H1 (cell line): Measurements from ENCODE around the gene FGGY. TPM values are rescaled to one million over a fixed set of nuclear protein-coding genes. Genes with fewer than 3 reads are reported as not detected.

Experiments
- CTCF ChIA-PET: fragments of 300-600 bp; sonication (Branson Sonifier 250); formaldehyde crosslinking; loops from one replicate; lab custom pipeline; 2021; ENCODE audit not compliant: partially characterized antibody; lab: Charles Lee
- POLR2A ChIA-PET: fragments of 300-600 bp; sonication (Branson Sonifier 250); formaldehyde crosslinking; loops from one replicate; lab custom pipeline; 2021; ENCODE audit warnings: inconsistent platforms; ENCODE audit not compliant: partially characterized antibody; lab: Charles Lee
- DNase-seq, 2 experiments: peaks; one replicate each; pipeline versions ENCODE4 v3.0.0 to v3.0.0-alpha.2; 2010 to 2022; ENCODE audit warnings: low spot score in 2 of 2, low read depth in 1 of 2, mixed read lengths in 1 of 2
- FAIRE-seq: peaks from 2 replicates; lab custom pipeline; 2011; peaks lifted over from hg19 to GRCh38; lab: Jason Lieb, UNC
- H2AFZ ChIP-seq: 2 replicates; pipeline ENCODE4 v1.8.1; 2012; ENCODE audit warnings: low read length, inconsistent platforms
- H2AK5ac ChIP-seq: 2 replicates; pipeline ENCODE4 v1.6.1; 2013; ENCODE audit warnings: low read depth, low read length
- H2BK120ac ChIP-seq: replicated peaks from 2 replicates; pipeline ENCODE3; 2013; ENCODE audit warnings: low read depth, low read length, inconsistent platforms
- H2BK12ac ChIP-seq: 2 replicates; pipeline ENCODE4 v1.6.1; 2013; ENCODE audit warnings: low read depth, low read length
- H2BK15ac ChIP-seq: 2 replicates; pipeline ENCODE4 v1.6.1; 2013; ENCODE audit warnings: low read length
- H2BK20ac ChIP-seq: 2 replicates; pipeline ENCODE4 v1.6.1; 2013; ENCODE audit warnings: low read length
- H2BK5ac ChIP-seq: 2 replicates; pipeline ENCODE4 v1.6.1; 2013; ENCODE audit warnings: low read depth, low read length
- H3K14ac ChIP-seq: 2 replicates; pipeline ENCODE4 v1.6.1; 2013; ENCODE audit warnings: inconsistent platforms; ENCODE audit not compliant: insufficient read length
- H3K18ac ChIP-seq: 2 replicates; pipeline ENCODE4 v1.6.1; 2013; ENCODE audit warnings: low read length; ENCODE audit errors: extremely low read depth
- H3K23ac ChIP-seq: 2 replicates; pipeline ENCODE4 v1.6.1; 2013; ENCODE audit warnings: inconsistent platforms; ENCODE audit not compliant: insufficient read length
- H3K23me2 ChIP-seq: 2 replicates; pipeline ENCODE4 v1.6.1; 2013; ENCODE audit warnings: low read depth, low read length
- H3K27ac ChIP-seq: 2 replicates; pipeline ENCODE4 v1.6.1; 2011; ENCODE audit warnings: low read depth, low read length, inconsistent platforms
- H3K27me3 ChIP-seq, 4 experiments: replicated peaks in 1 of 4; 1 replicate in 1 of 4; 2 replicates in 3 of 4; pipeline versions ENCODE4 v1.6.1 to v1.8.1; 2011 to 2013; ENCODE audit warnings: low read length in 3 of 4, mild to moderate bottlenecking in 3 of 4, inconsistent platforms in 2 of 4, mixed read lengths in 2 of 4, moderate library complexity in 1 of 4; ENCODE audit not compliant: control insufficient read depth in 3 of 4, insufficient read depth in 3 of 4; ENCODE audit errors: extremely low read depth in 1 of 4
- H3K36me3 ChIP-seq, 4 experiments: 2 replicates each; pipeline versions ENCODE4 v1.6.1 to v1.8.1; 2011 to 2013; ENCODE audit warnings: mild to moderate bottlenecking in 4 of 4, low read length in 3 of 4, moderate library complexity in 2 of 4, control low read depth in 1 of 4, inconsistent platforms in 1 of 4; ENCODE audit not compliant: insufficient read depth in 4 of 4, control insufficient read depth in 2 of 4
- H3K4ac ChIP-seq: replicated peaks from 2 replicates; pipeline ENCODE3; 2013; ENCODE audit warnings: low read length, low read depth, mixed read lengths, inconsistent platforms; ENCODE audit not compliant: insufficient read length
- H3K4me1 ChIP-seq, 4 experiments: replicated peaks in 1 of 4; 1 replicate in 1 of 4; 2 replicates in 3 of 4; pipeline versions ENCODE4 v1.6.1 to v1.8.1; 2011 to 2013; ENCODE audit warnings: low read length in 3 of 4, inconsistent platforms in 2 of 4, mixed read lengths in 1 of 4; ENCODE audit not compliant: insufficient read depth in 4 of 4, control insufficient read depth in 3 of 4
- H3K4me2 ChIP-seq, 2 experiments: 2 replicates each; pipeline versions ENCODE4 v1.6.1 to v1.8.1; 2011 to 2013; ENCODE audit warnings: low read depth in 2 of 2, low read length in 2 of 2, control low read depth in 1 of 2, inconsistent platforms in 1 of 2, mild to moderate bottlenecking in 1 of 2; ENCODE audit not compliant: insufficient read depth in 1 of 2
- H3K4me3 ChIP-seq, 4 experiments: fragments of 200-600, 300-600 bp in 1 of 4; sonication (generic), shearing (Covaris generic), sonication (Bioruptor Twin) in 1 of 4; 2 replicates each; pipeline versions ENCODE4 v1.5.1 to v1.8.1; 2011 to 2016; ENCODE audit warnings: low read length in 4 of 4, low read depth in 3 of 4, control low read depth in 2 of 4, inconsistent platforms in 2 of 4, mild to moderate bottlenecking in 2 of 4, mixed read lengths in 1 of 4, moderate library complexity in 1 of 4; ENCODE audit not compliant: insufficient read depth in 2 of 4; ENCODE audit errors: extremely low read depth in 1 of 4
- H3K56ac ChIP-seq: replicated peaks from 2 replicates; pipeline ENCODE3; 2013; ENCODE audit warnings: low read depth, mild to moderate bottlenecking, mixed read lengths, low read length, inconsistent platforms; ENCODE audit not compliant: insufficient read length
- H3K79me1 ChIP-seq: 2 replicates; pipeline ENCODE4 v1.6.1; 2013; ENCODE audit warnings: low read depth, low read length, control low read depth
- H3K79me2 ChIP-seq, 2 experiments: 2 replicates each; pipeline versions ENCODE4 v1.6.1 to v1.8.1; 2012 to 2013; ENCODE audit warnings: low read length in 2 of 2, mild to moderate bottlenecking in 2 of 2, inconsistent platforms in 1 of 2; ENCODE audit not compliant: insufficient read depth in 2 of 2, control insufficient read depth in 1 of 2
- H3K9ac ChIP-seq, 4 experiments: replicated peaks in 1 of 4; 1 replicate in 1 of 4; 2 replicates in 3 of 4; pipeline versions ENCODE4 v1.6.1 to v1.8.1; 2011 to 2013; ENCODE audit warnings: low read depth in 3 of 4, low read length in 3 of 4, control low read depth in 2 of 4, mild to moderate bottlenecking in 2 of 4, moderate library complexity in 2 of 4, inconsistent platforms in 1 of 4; ENCODE audit errors: extremely low read depth in 1 of 4
- H3K9me3 ChIP-seq, 2 experiments: 2 replicates each; pipeline versions ENCODE4 v1.6.1 to v1.8.1; 2012 to 2013; ENCODE audit warnings: mild to moderate bottlenecking in 2 of 2, moderate library complexity in 2 of 2, control low read depth in 1 of 2, inconsistent platforms in 1 of 2, low read depth in 1 of 2, low read length in 1 of 2, mixed read lengths in 1 of 2; ENCODE audit not compliant: insufficient read depth in 2 of 2
- H4K20me1 ChIP-seq, 2 experiments: replicated peaks in 1 of 2; 2 replicates each; pipeline versions ENCODE3 to v1.8.1; 2011 to 2013; ENCODE audit warnings: inconsistent platforms in 2 of 2, low read length in 2 of 2, mild to moderate bottlenecking in 1 of 2; ENCODE audit not compliant: insufficient read depth in 2 of 2, control insufficient read depth in 1 of 2
- H4K5ac ChIP-seq: 2 replicates; pipeline ENCODE4 v1.6.1; 2013; ENCODE audit warnings: low read length, low read depth, mixed read lengths, inconsistent platforms; ENCODE audit not compliant: insufficient read length
- H4K8ac ChIP-seq: 2 replicates; pipeline ENCODE4 v1.8.0; 2013; ENCODE audit warnings: mild to moderate bottlenecking, moderate library complexity, low read length, inconsistent platforms; ENCODE audit not compliant: insufficient read depth; ENCODE audit errors: extremely low read depth
- H4K91ac ChIP-seq: replicated peaks from 2 replicates; pipeline ENCODE3; 2013; ENCODE audit warnings: low read length, mixed read lengths, inconsistent platforms; ENCODE audit not compliant: insufficient read length
- KDM4A ChIP-seq: IDR thresholded peaks from one replicate; pipeline ENCODE4 v1.7.1; 2012; ENCODE audit warnings: low read depth, mild to moderate bottlenecking, moderate library complexity, low read length, inconsistent platforms; ENCODE audit not compliant: severe bottlenecking
- POLR2A ChIP-seq, 2 experiments: IDR thresholded peaks; 1 replicate in 1 of 2; 2 replicates in 1 of 2; pipeline ENCODE4 v1.6.1; 2011; ENCODE audit warnings: low read depth in 2 of 2, low read length in 2 of 2, mild to moderate bottlenecking in 2 of 2; ENCODE audit errors: control extremely low read depth in 1 of 2
- WGBS, 2 experiments: shearing (Covaris generic) in 1 of 2; methylation state at CpG; one replicate each; pipeline versions ENCODE4 v1.1.6 to v1.1.7; 2013 to 2015; ENCODE audit warnings: low lambda C conversion rate in 2 of 2, mixed read lengths in 2 of 2, inconsistent platforms in 1 of 2, low coverage in 1 of 2, missing lambda C conversion rate in 1 of 2; ENCODE audit not compliant: insufficient replicate concordance in 2 of 2, insufficient coverage in 1 of 2, insufficient read length in 1 of 2; ENCODE audit errors: extremely low coverage in 1 of 2, missing lambda C conversion rate in 1 of 2; 5-methylcytosine and 5-hydroxymethylcytosine counted together
- polyA plus RNA-seq, 7 experiments: library from polyadenylated mRNA; depleted of rRNA in 3 of 7; stranded (reverse) in 5 of 7; unstranded in 2 of 7; fragments of >200 nt in 5 of 7; fragments of 200-250 nt in 2 of 7; gene quantifications; 1 replicate in 5 of 7; 2 replicates in 1 of 7; 4 replicates in 1 of 7; pipeline versions ENCODE4 v1.2.1 to v1.2.3, GENCODE V29; 2011 to 2013; ENCODE audit warnings: missing spikeins in 2 of 7, mixed read lengths in 2 of 7
- total RNA-seq: library from RNA; stranded (reverse); fragmentation: NEBNext Ultra II Directional; extraction: Animal tissue kit (Norgen Biotek cat#: 25700); gene quantifications from 2 replicates; pipeline ENCODE4 v1.2.1, GENCODE V29; 2021

The FGGY gene
- total and polyA plus RNA-seq, 2 of the 8 experiments (the other 6 are each of a cell fraction or from before 2014, with no cell fraction given): 10.3 to 12.5 TPM

- no peak for DNase-seq
- Histone ChIP-seq H2BK5ac (no peak overlapping the region), H2AK5ac (no peak overlapping the region), H3K23me2 (no peaks in the 10 kb centered on the region), H3K18ac (no peak overlapping the region), H3K36me3 (no peaks in the 10 kb centered on the region), H3K14ac (no peak overlapping the region), H3K4ac (no peak overlapping the region), H2BK15ac (no peak overlapping the region), H3K23ac (no peak overlapping the region), H4K91ac (no peak overlapping the region), H3K27ac (no peak overlapping the region), H3K9me3 (no peaks in the 10 kb centered on the region), H2BK20ac (no peak overlapping the region), H2AFZ (no peak overlapping the region), H3K27me3 (no peaks in the 10 kb centered on the region), H3K79me1 (no peaks in the 10 kb centered on the region), H3K4me1 (peaks cover 0 to 3% (median 0%) of the 10 kb centered on the region in 4 experiments; a peak in 1 of 7 replicates), H3K79me2 (no peaks in the 10 kb centered on the region), H4K20me1 (no peaks in the 10 kb centered on the region), H3K9ac (no peak overlapping the region), H4K5ac (no peak overlapping the region), H3K4me3 (no peak overlapping the region), H3K56ac (no peak overlapping the region), H2BK12ac (peak overlapping the region; percentile 44; the same call in 1 of the 2 replicates), H2BK120ac (no peak overlapping the region), H3K4me2 (no peak overlapping the region), H4K8ac (no peak overlapping the region)
- WGBS, 2 experiments: 93% methylated on average over 11 of the region's 11 CpGs; no CpG with 5 or more reads in 1 of the 2 experiments
- no peak for TF ChIP-seq POLR2A (IDR thresholded peaks at IDR 0.05; ENCODE audit: control extremely low read depth in 1 of 2, low read depth in 2 of 2, low read length in 2 of 2)
- TF ChIP-seq KDM4A: no peak
- ChIA-PET POLR2A (no interaction called here), CTCF (interaction anchor here (0.6 to 1.5 kb wide), 3 partner anchors 80 to 131 kb away, joined by 3 read pairs; no protein-coding TSS in a partner anchor)
- FAIRE-seq: no peak
These were observed 304.1 kb downstream of the FGGY start for GRCh38 chr1:59601041-59601441.
